WTC11 (cell line): ENCODE results near the gene RHBDD1. TPM values are rescaled to one million over a fixed set of nuclear protein-coding genes. Genes with fewer than 3 reads are reported as not detected.
A peak's percentile ranks its signal among the peaks of the same experiment; 100 is the strongest.

Experiments used
- ATAC-seq: fragments of 200-7000 bp; cut with Tn5 transposase; 2 replicates; pipeline ENCODE4 v1.10.0; 2021; ENCODE audit warnings: mild to moderate bottlenecking, moderate library complexity
- CTCF ChIA-PET: fragments of 300-600 bp; sonication (Branson Sonifier 250); formaldehyde crosslinking; loops from one replicate; lab custom pipeline; 2021; ENCODE audit warnings: antibody characterized with exemption; lab: Charles Lee
- POLR2A ChIA-PET: fragments of 350-600 bp; sonication (Branson Sonifier 250); formaldehyde crosslinking; loops from one replicate; lab custom pipeline; 2021; ENCODE audit warnings: antibody characterized with exemption; lab: Charles Lee
- DNase-seq: peaks from one replicate; pipeline ENCODE4 v3.0.0; 2021; ENCODE audit warnings: low spot score
- H3K27ac Mint-ChIP-seq: 2 replicates; pipeline ENCODE4 v1.8.0; 2021; ENCODE audit warnings: mixed read lengths
- H3K27me3 Mint-ChIP-seq: 2 replicates; pipeline ENCODE4 v1.8.0; 2021; ENCODE audit warnings: low read depth, mild to moderate bottlenecking, moderate library complexity, mixed read lengths
- H3K36me3 Mint-ChIP-seq: 2 replicates; pipeline ENCODE4 v1.8.0; 2021; ENCODE audit warnings: mixed read lengths
- H3K4me1 Mint-ChIP-seq: 2 replicates; pipeline ENCODE4 v1.8.0; 2022; ENCODE audit warnings: mixed read lengths
- H3K4me3 Mint-ChIP-seq: 2 replicates; pipeline ENCODE4 v1.8.0; 2021; ENCODE audit warnings: mild to moderate bottlenecking, moderate library complexity, mixed read lengths
- H3K9me3 Mint-ChIP-seq: 2 replicates; pipeline ENCODE4 v1.8.0; 2021; ENCODE audit warnings: mixed read lengths
- ATF1 ChIP-seq: sonication (generic); formaldehyde crosslinking; IDR thresholded peaks from 2 replicates; pipeline ENCODE4 v1.8.1; 2023; ENCODE audit warnings: mild to moderate bottlenecking, moderate library complexity, missing genetic modification reagents
- ESRRA ChIP-seq: sonication (generic); formaldehyde crosslinking; IDR thresholded peaks from 2 replicates; pipeline ENCODE4 v1.8.1; 2022; ENCODE audit warnings: mild to moderate bottlenecking, missing genetic modification reagents, borderline replicate concordance
- ETV6 ChIP-seq: sonication (generic); formaldehyde crosslinking; IDR thresholded peaks from 2 replicates; pipeline ENCODE4 v1.8.1; 2022; ENCODE audit warnings: mild to moderate bottlenecking, missing genetic modification reagents
- IRF2 ChIP-seq: sonication (generic); formaldehyde crosslinking; IDR thresholded peaks from 2 replicates; pipeline ENCODE4 v1.8.0; 2022; ENCODE audit warnings: low read depth, missing genetic modification reagents, borderline replicate concordance
- NFYB ChIP-seq: sonication (generic); formaldehyde crosslinking; conservative IDR thresholded peaks from 2 replicates; pipeline ENCODE4 v1.8.0; 2022; ENCODE audit warnings: low read depth, missing genetic modification reagents
- NR3C1 ChIP-seq: sonication (generic); formaldehyde crosslinking; conservative IDR thresholded peaks from 2 replicates; pipeline ENCODE4 v1.8.1; 2023; ENCODE audit warnings: low read depth, mild to moderate bottlenecking, missing genetic modification reagents
- SMAD4 ChIP-seq: sonication (generic); formaldehyde crosslinking; IDR thresholded peaks from 2 replicates; pipeline ENCODE4 v1.8.0; 2022; ENCODE audit warnings: mild to moderate bottlenecking, missing genetic modification reagents
- TEAD1 ChIP-seq: sonication (generic); formaldehyde crosslinking; IDR thresholded peaks from 2 replicates; pipeline ENCODE4 v1.8.0; 2022; ENCODE audit warnings: mild to moderate bottlenecking, missing genetic modification reagents
- TEAD4 ChIP-seq: sonication (generic); formaldehyde crosslinking; IDR thresholded peaks from 2 replicates; pipeline ENCODE4 v1.8.0; 2022; ENCODE audit warnings: mild to moderate bottlenecking, missing genetic modification reagents
- TP53 ChIP-seq: sonication (generic); formaldehyde crosslinking; IDR thresholded peaks from 2 replicates; pipeline ENCODE4 v1.8.1; 2023; ENCODE audit warnings: mild to moderate bottlenecking, missing genetic modification reagents
- ZBTB21 ChIP-seq: sonication (generic); formaldehyde crosslinking; IDR thresholded peaks from 2 replicates; pipeline ENCODE4 v1.8.1; 2023; ENCODE audit warnings: mild to moderate bottlenecking, missing genetic modification reagents, borderline replicate concordance
- ZNF138 ChIP-seq: sonication (generic); formaldehyde crosslinking; conservative IDR thresholded peaks from 2 replicates; pipeline ENCODE4 v1.8.1; 2022; ENCODE audit warnings: mild to moderate bottlenecking, moderate library complexity, missing genetic modification reagents
- ZNF396 ChIP-seq: fragments of 250-450 bp; sonication (Bioruptor Pico); IDR thresholded peaks from 2 replicates; pipeline ENCODE4 v1.8.0; 2021; ENCODE audit warnings: mild to moderate bottlenecking, moderate library complexity, borderline replicate concordance
- ZNF416 ChIP-seq: fragments of 250-450 bp; sonication (Bioruptor Pico); IDR thresholded peaks from 2 replicates; pipeline ENCODE4 v1.9.0; 2021; ENCODE audit warnings: mild to moderate bottlenecking, inconsistent platforms
- total RNA-seq: library from RNA; stranded (reverse); gene quantifications from 3 replicates; pipeline ENCODE4 v1.2.3, GENCODE V29; 2021
- TF ChIP-seq, protein P1 (sequence below): sonication (generic); formaldehyde crosslinking; IDR thresholded peaks from 2 replicates; pipeline ENCODE4 v1.8.0; 2022; ENCODE audit warnings: mild to moderate bottlenecking, missing genetic modification reagents
- TF ChIP-seq, protein P2 (sequence below): fragments of 200-600 bp; IDR thresholded peaks from 2 replicates; pipeline ENCODE4 v1.8.0; 2022; ENCODE audit warnings: antibody characterized with exemption
- TF ChIP-seq, protein P3 (sequence below): fragments of 250-450 bp; sonication (Bioruptor Pico); IDR thresholded peaks from 2 replicates; pipeline ENCODE4 v2.1.2; 2022; ENCODE audit warnings: mild to moderate bottlenecking, moderate library complexity
- TF ChIP-seq, protein P4 (sequence below): sonication (generic); formaldehyde crosslinking; IDR thresholded peaks from 2 replicates; pipeline ENCODE4 v1.8.0; 2022; ENCODE audit warnings: mild to moderate bottlenecking, missing genetic modification reagents
- TF ChIP-seq, protein P5 (sequence below): sonication (generic); formaldehyde crosslinking; IDR thresholded peaks from 2 replicates; pipeline ENCODE4 v1.8.0; 2022; ENCODE audit warnings: mild to moderate bottlenecking, missing genetic modification reagents
- TF ChIP-seq, protein P6 (sequence below): sonication (generic); formaldehyde crosslinking; IDR thresholded peaks from 2 replicates; pipeline ENCODE4 v1.8.0; 2023; ENCODE audit warnings: missing genetic modification reagents, mild to moderate bottlenecking, borderline replicate concordance
- TF ChIP-seq, protein P7 (sequence below): sonication (generic); formaldehyde crosslinking; IDR thresholded peaks from 2 replicates; pipeline ENCODE4 v1.8.1; 2023; ENCODE audit warnings: mild to moderate bottlenecking, missing genetic modification reagents, moderate library complexity

Gene RHBDD1
- total RNA-seq, 1 experiment from 2014 or later: 25.7 TPM

GRCh38 chr2:226791056-226791486 lies 44.8 kb upstream of the RHBDD1 start (continued):
- TF ChIP-seq, protein P1, sequence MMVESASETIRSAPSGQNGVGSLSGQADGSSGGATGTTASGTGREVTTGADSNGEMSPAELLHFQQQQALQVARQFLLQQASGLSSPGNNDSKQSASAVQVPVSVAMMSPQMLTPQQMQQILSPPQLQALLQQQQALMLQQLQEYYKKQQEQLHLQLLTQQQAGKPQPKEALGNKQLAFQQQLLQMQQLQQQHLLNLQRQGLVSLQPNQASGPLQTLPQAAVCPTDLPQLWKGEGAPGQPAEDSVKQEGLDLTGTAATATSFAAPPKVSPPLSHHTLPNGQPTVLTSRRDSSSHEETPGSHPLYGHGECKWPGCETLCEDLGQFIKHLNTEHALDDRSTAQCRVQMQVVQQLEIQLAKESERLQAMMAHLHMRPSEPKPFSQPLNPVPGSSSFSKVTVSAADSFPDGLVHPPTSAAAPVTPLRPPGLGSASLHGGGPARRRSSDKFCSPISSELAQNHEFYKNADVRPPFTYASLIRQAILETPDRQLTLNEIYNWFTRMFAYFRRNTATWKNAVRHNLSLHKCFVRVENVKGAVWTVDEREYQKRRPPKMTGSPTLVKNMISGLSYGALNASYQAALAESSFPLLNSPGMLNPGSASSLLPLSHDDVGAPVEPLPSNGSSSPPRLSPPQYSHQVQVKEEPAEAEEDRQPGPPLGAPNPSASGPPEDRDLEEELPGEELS (CRISPR knock-in tag): peak; percentile 85; the same call in 1 of the 2 replicates
- TF ChIP-seq, protein P2, sequence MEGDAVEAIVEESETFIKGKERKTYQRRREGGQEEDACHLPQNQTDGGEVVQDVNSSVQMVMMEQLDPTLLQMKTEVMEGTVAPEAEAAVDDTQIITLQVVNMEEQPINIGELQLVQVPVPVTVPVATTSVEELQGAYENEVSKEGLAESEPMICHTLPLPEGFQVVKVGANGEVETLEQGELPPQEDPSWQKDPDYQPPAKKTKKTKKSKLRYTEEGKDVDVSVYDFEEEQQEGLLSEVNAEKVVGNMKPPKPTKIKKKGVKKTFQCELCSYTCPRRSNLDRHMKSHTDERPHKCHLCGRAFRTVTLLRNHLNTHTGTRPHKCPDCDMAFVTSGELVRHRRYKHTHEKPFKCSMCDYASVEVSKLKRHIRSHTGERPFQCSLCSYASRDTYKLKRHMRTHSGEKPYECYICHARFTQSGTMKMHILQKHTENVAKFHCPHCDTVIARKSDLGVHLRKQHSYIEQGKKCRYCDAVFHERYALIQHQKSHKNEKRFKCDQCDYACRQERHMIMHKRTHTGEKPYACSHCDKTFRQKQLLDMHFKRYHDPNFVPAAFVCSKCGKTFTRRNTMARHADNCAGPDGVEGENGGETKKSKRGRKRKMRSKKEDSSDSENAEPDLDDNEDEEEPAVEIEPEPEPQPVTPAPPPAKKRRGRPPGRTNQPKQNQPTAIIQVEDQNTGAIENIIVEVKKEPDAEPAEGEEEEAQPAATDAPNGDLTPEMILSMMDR: no peak
- TF ChIP-seq, protein P3, sequence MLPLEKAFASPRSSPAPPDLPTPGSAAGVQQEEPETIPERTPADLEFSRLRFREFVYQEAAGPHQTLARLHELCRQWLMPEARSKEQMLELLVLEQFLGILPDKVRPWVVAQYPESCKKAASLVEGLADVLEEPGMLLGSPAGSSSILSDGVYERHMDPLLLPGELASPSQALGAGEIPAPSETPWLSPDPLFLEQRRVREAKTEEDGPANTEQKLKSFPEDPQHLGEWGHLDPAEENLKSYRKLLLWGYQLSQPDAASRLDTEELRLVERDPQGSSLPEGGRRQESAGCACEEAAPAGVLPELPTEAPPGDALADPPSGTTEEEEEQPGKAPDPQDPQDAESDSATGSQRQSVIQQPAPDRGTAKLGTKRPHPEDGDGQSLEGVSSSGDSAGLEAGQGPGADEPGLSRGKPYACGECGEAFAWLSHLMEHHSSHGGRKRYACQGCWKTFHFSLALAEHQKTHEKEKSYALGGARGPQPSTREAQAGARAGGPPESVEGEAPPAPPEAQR (CRISPR knock-in tag): no peak
- TF ChIP-seq, protein P4, sequence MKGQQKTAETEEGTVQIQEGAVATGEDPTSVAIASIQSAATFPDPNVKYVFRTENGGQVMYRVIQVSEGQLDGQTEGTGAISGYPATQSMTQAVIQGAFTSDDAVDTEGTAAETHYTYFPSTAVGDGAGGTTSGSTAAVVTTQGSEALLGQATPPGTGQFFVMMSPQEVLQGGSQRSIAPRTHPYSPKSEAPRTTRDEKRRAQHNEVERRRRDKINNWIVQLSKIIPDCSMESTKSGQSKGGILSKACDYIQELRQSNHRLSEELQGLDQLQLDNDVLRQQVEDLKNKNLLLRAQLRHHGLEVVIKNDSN (CRISPR knock-in tag): peak; percentile 85
- TF ChIP-seq NR3C1 (peak; percentile 95; the same call in 1 of the 2 replicates), ZNF396 (CRISPR knock-in tag) (no peak), ATF1 (CRISPR knock-in tag) (peak; percentile 19; the same call in 1 of the 2 replicates), ZNF138 (CRISPR knock-in tag) (peak; percentile 40; the same call in 1 of the 2 replicates), SMAD4 (CRISPR knock-in tag) (peak; percentile 81; the same call in 1 of the 2 replicates), ESRRA (peak; percentile 66; the same call in 1 of the 2 replicates)
- TF ChIP-seq, protein P5, sequence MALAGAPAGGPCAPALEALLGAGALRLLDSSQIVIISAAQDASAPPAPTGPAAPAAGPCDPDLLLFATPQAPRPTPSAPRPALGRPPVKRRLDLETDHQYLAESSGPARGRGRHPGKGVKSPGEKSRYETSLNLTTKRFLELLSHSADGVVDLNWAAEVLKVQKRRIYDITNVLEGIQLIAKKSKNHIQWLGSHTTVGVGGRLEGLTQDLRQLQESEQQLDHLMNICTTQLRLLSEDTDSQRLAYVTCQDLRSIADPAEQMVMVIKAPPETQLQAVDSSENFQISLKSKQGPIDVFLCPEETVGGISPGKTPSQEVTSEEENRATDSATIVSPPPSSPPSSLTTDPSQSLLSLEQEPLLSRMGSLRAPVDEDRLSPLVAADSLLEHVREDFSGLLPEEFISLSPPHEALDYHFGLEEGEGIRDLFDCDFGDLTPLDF: peak; percentile 90
- TF ChIP-seq, protein P6, sequence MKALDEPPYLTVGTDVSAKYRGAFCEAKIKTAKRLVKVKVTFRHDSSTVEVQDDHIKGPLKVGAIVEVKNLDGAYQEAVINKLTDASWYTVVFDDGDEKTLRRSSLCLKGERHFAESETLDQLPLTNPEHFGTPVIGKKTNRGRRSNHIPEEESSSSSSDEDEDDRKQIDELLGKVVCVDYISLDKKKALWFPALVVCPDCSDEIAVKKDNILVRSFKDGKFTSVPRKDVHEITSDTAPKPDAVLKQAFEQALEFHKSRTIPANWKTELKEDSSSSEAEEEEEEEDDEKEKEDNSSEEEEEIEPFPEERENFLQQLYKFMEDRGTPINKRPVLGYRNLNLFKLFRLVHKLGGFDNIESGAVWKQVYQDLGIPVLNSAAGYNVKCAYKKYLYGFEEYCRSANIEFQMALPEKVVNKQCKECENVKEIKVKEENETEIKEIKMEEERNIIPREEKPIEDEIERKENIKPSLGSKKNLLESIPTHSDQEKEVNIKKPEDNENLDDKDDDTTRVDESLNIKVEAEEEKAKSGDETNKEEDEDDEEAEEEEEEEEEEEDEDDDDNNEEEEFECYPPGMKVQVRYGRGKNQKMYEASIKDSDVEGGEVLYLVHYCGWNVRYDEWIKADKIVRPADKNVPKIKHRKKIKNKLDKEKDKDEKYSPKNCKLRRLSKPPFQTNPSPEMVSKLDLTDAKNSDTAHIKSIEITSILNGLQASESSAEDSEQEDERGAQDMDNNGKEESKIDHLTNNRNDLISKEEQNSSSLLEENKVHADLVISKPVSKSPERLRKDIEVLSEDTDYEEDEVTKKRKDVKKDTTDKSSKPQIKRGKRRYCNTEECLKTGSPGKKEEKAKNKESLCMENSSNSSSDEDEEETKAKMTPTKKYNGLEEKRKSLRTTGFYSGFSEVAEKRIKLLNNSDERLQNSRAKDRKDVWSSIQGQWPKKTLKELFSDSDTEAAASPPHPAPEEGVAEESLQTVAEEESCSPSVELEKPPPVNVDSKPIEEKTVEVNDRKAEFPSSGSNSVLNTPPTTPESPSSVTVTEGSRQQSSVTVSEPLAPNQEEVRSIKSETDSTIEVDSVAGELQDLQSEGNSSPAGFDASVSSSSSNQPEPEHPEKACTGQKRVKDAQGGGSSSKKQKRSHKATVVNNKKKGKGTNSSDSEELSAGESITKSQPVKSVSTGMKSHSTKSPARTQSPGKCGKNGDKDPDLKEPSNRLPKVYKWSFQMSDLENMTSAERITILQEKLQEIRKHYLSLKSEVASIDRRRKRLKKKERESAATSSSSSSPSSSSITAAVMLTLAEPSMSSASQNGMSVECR (CRISPR knock-in tag): peak; percentile 87

DNA sequence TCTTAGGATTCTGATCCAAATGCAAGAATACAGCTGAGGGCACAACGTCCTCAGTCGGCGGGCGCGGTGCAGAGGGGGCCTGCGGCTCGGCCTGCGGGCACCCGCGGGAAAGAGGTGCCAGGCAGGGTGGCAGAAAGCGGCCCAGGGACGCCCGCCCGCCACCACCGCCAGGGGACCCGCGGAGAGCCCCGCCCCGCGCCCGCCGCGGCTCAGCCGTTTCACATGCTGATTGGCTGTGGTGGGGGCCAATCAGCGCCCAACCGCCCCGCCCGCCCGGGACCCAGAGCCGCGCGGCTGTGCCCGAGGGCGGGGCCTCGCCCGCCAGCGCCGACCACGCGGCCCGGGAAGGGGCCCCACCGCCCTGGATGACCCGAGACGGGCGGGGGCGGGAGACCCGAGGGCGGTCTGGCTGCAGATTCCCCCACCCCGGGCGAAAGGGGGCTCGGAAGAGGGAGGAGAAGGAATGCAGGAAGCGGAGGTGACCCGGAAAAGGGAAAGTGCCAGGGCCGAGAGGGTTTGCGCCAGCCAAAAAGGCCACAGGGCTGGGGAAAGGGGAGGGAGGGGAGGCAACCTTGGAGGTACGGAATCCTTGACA lies 44.3 kb upstream of the RHBDD1 start:
- Mint-ChIP-seq H3K4me1 (peaks cover 64% of the 10 kb centered on the region), H3K9me3 (no peaks in the 10 kb centered on the region), H3K4me3 (peak overlapping the region; percentile 84), H3K36me3 (peaks cover 13% of the 10 kb centered on the region), H3K27ac (peak overlapping the region; percentile 97), H3K27me3 (no peaks in the 10 kb centered on the region)
- ChIA-PET CTCF (no interaction called here), POLR2A (interaction anchor here (1.0 kb wide), 1 partner anchor 11 kb away, joined by 3 read pairs; no protein-coding TSS in a partner anchor)
- DNase-seq (peak; percentile 92), ATAC-seq (peak; percentile 90)
- TF ChIP-seq TEAD4 (CRISPR knock-in tag): 0 out of 2 replicates have a peak, but pooled peaks have one; percentile 32
- TF ChIP-seq IRF2: no peak
- TF ChIP-seq TEAD1 (CRISPR knock-in tag): peak; percentile 69; the same call in 1 of the 2 replicates
- TF ChIP-seq TP53 (CRISPR knock-in tag): no peak
- peak; percentile 60; the same call in 1 of the 2 replicates for TF ChIP-seq ZNF416 (CRISPR knock-in tag)
- TF ChIP-seq ETV6 (CRISPR knock-in tag): peak; percentile 99
- TF ChIP-seq ZBTB21 (CRISPR knock-in tag): peak; percentile 69; the same call in 1 of the 2 replicates
- TF ChIP-seq, protein P7, sequence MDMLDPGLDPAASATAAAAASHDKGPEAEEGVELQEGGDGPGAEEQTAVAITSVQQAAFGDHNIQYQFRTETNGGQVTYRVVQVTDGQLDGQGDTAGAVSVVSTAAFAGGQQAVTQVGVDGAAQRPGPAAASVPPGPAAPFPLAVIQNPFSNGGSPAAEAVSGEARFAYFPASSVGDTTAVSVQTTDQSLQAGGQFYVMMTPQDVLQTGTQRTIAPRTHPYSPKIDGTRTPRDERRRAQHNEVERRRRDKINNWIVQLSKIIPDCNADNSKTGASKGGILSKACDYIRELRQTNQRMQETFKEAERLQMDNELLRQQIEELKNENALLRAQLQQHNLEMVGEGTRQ (CRISPR knock-in tag): 0 out of 2 replicates have a peak, but pooled peaks have one; percentile 35
- TF ChIP-seq NFYB (CRISPR knock-in tag): peak; percentile 74
